Mesenchymal stem cell (in vitro differentiated cells and primary cell): Measurements from ENCODE around the gene PPP1R13B.

Source experiments
- DNase-seq: peaks from one replicate; pipeline ENCODE4 v3.0.0-alpha.2; 2013
- H2AFZ ChIP-seq: one replicate; pipeline ENCODE4 v1.6.1; 2013; ENCODE audit warnings: low read depth, mild to moderate bottlenecking, control low read depth, inconsistent platforms, low read length, moderate library complexity
- H2AK5ac ChIP-seq: 2 replicates; pipeline ENCODE4 v1.6.1; 2013; ENCODE audit warnings: low read length, moderate library complexity, mild to moderate bottlenecking, inconsistent platforms; ENCODE audit not compliant: severe bottlenecking
- H2BK120ac ChIP-seq: one replicate; pipeline ENCODE4 v1.6.1; 2013; ENCODE audit warnings: low read depth, mild to moderate bottlenecking, inconsistent platforms, low read length, moderate library complexity
- H2BK12ac ChIP-seq, 2 experiments: one replicate each; pipeline ENCODE4 v1.6.1; 2013; ENCODE audit warnings: inconsistent platforms in 2 of 2, low read length in 2 of 2, mild to moderate bottlenecking in 2 of 2, moderate library complexity in 2 of 2, control low read depth in 1 of 2
- H2BK15ac ChIP-seq: one replicate; pipeline ENCODE4 v1.6.1; 2013; ENCODE audit warnings: mild to moderate bottlenecking, low read depth, inconsistent platforms; ENCODE audit not compliant: poor library complexity, severe bottlenecking
- H2BK5ac ChIP-seq: 2 replicates; pipeline ENCODE4 v1.6.1; 2013; ENCODE audit warnings: low read depth, mild to moderate bottlenecking, low read length, control low read depth, inconsistent platforms; ENCODE audit not compliant: poor library complexity, severe bottlenecking
- H3K14ac ChIP-seq, 2 experiments: one replicate each; pipeline ENCODE4 v1.6.1; 2013; ENCODE audit warnings: inconsistent platforms in 2 of 2, low read length in 2 of 2, control low read depth in 1 of 2, mild to moderate bottlenecking in 1 of 2, moderate library complexity in 1 of 2
- H3K18ac ChIP-seq, 2 experiments: one replicate each; pipeline ENCODE4 v1.6.1; 2013; ENCODE audit warnings: inconsistent platforms in 2 of 2, low read length in 2 of 2, control low read depth in 1 of 2, low read depth in 1 of 2, mild to moderate bottlenecking in 1 of 2
- H3K23ac ChIP-seq, 2 experiments: one replicate each; pipeline ENCODE4 v1.6.1; 2013; ENCODE audit warnings: inconsistent platforms in 2 of 2, low read length in 2 of 2, mild to moderate bottlenecking in 2 of 2, moderate library complexity in 2 of 2, control low read depth in 1 of 2
- H3K27ac ChIP-seq: 2 replicates; pipeline ENCODE4 v1.5.1; 2013; ENCODE audit warnings: mild to moderate bottlenecking, moderate library complexity, low read length, control low read depth, inconsistent platforms; ENCODE audit not compliant: poor library complexity, severe bottlenecking
- H3K27me3 ChIP-seq, 2 experiments: 2 replicates each; pipeline versions ENCODE4 v1.6.1 to v1.7.0; 2013; ENCODE audit warnings: low read length in 2 of 2, mild to moderate bottlenecking in 2 of 2, moderate library complexity in 2 of 2, control low read depth in 1 of 2, inconsistent platforms in 1 of 2; ENCODE audit not compliant: control insufficient read depth in 1 of 2, insufficient read depth in 1 of 2
- H3K36me3 ChIP-seq, 2 experiments: 2 replicates each; pipeline versions ENCODE4 v1.6.1 to v1.7.0; 2013; ENCODE audit warnings: low read length in 2 of 2, control low read depth in 1 of 2, inconsistent platforms in 1 of 2, low read depth in 1 of 2, mild to moderate bottlenecking in 1 of 2; ENCODE audit not compliant: insufficient read depth in 2 of 2, control insufficient read depth in 1 of 2
- H3K4ac ChIP-seq, 2 experiments: one replicate each; pipeline ENCODE4 v1.6.1; 2013; ENCODE audit warnings: inconsistent platforms in 2 of 2, low read length in 2 of 2, mild to moderate bottlenecking in 2 of 2, moderate library complexity in 2 of 2, control low read depth in 1 of 2, low read depth in 1 of 2
- H3K4me1 ChIP-seq: 2 replicates; pipeline ENCODE4 v1.6.1; 2013; ENCODE audit warnings: low read depth, low read length, control low read depth; ENCODE audit not compliant: control insufficient read depth, insufficient read depth
- H3K4me2 ChIP-seq: 2 replicates; pipeline ENCODE4 v1.6.1; 2013; ENCODE audit warnings: low read length, mild to moderate bottlenecking, inconsistent platforms; ENCODE audit not compliant: poor library complexity, severe bottlenecking
- H3K4me3 ChIP-seq, 2 experiments: 2 replicates each; pipeline versions ENCODE4 v1.5.1 to v1.7.0; 2013; ENCODE audit warnings: low read length in 2 of 2, mild to moderate bottlenecking in 2 of 2, control low read depth in 1 of 2, low read depth in 1 of 2; ENCODE audit not compliant: insufficient read depth in 1 of 2
- H3K79me1 ChIP-seq: replicated peaks from 2 replicates; pipeline ENCODE4 v1.6.1; 2013; ENCODE audit warnings: mild to moderate bottlenecking, control low read depth, low read length, inconsistent platforms; ENCODE audit not compliant: poor library complexity, severe bottlenecking
- H3K9ac ChIP-seq: 2 replicates; pipeline ENCODE4 v1.7.0; 2013; ENCODE audit warnings: mild to moderate bottlenecking, low read length, moderate library complexity
- H3K9me3 ChIP-seq: 2 replicates; pipeline ENCODE4 v1.7.0; 2013; ENCODE audit warnings: mild to moderate bottlenecking, low read length; ENCODE audit not compliant: control insufficient read depth
- H4K8ac ChIP-seq: one replicate; pipeline ENCODE4 v1.6.1; 2013; ENCODE audit warnings: inconsistent platforms, mild to moderate bottlenecking, low read length, moderate library complexity
- H4K91ac ChIP-seq: one replicate; pipeline ENCODE4 v1.6.1; 2013; ENCODE audit warnings: mild to moderate bottlenecking, low read length, inconsistent platforms
- WGBS: methylation state at CpG from one replicate; pipeline ENCODE4 v1.1.7; 2013; ENCODE audit warnings: mixed read lengths; 5-methylcytosine and 5-hydroxymethylcytosine counted together

The PPP1R13B gene

GRCh38 chr14:103870144-103870876, 22.9 kb upstream of the PPP1R13B start:
- no peak overlapping the region for H2AFZ ChIP-seq
- 92% methylated on average over 7 of the region's 9 CpGs for WGBS
- no peak overlapping the region for H2BK5ac ChIP-seq

GRCh38 chr14:103869406-103870143, 22.2 kb upstream of the PPP1R13B start:
- H3K4me3 ChIP-seq: no peak overlapping the region
- no peak for DNase-seq
- no peak overlapping the region for H3K4ac ChIP-seq
- no peak overlapping the region for H3K23ac ChIP-seq
- H2BK12ac ChIP-seq: no peak overlapping the region
- H3K9ac ChIP-seq: no peak overlapping the region
- no peak overlapping the region for H4K8ac ChIP-seq
- no peak overlapping the region for H2BK5ac ChIP-seq
- 86% methylated on average over 14 of the region's 14 CpGs for WGBS
- no peaks in the 10 kb centered on the region for H3K79me1 ChIP-seq
- H3K36me3 ChIP-seq: no peaks in the 10 kb centered on the region
- H3K14ac ChIP-seq: no peak overlapping the region
- no peak overlapping the region for H2BK120ac ChIP-seq
- no peak overlapping the region for H2AFZ ChIP-seq
- no peak overlapping the region for H4K91ac ChIP-seq
- no peak overlapping the region for H3K4me2 ChIP-seq
- no peak overlapping the region for H3K27ac ChIP-seq
- no peak overlapping the region for H2AK5ac ChIP-seq
- no peak overlapping the region for H3K18ac ChIP-seq
- H3K4me1 ChIP-seq: peaks cover 9% of the 10 kb centered on the region
- peaks cover 0 to 3% of the 10 kb centered on the region in 2 experiments for H3K27me3 ChIP-seq
- H3K9me3 ChIP-seq: no peaks in the 10 kb centered on the region
- no peak overlapping the region for H2BK15ac ChIP-seq

More at GRCh38 chr14:103870144-103870876, 22.9 kb upstream of the PPP1R13B start:
- Histone ChIP-seq H3K27ac (no peak overlapping the region), H3K14ac (no peak overlapping the region), H2BK120ac (no peak overlapping the region), H3K27me3 (peaks cover 0 to 3% of the 10 kb centered on the region in 2 experiments), H2BK15ac (no peak overlapping the region), H3K9me3 (no peaks in the 10 kb centered on the region), H3K18ac (no peak overlapping the region), H3K4ac (no peak overlapping the region), H3K4me1 (peaks cover 9% of the 10 kb centered on the region), H2BK12ac (no peak overlapping the region), H3K36me3 (no peaks in the 10 kb centered on the region), H2AK5ac (no peak overlapping the region), H4K91ac (no peak overlapping the region), H4K8ac (no peak overlapping the region), H3K23ac (no peak overlapping the region), H3K79me1 (no peaks in the 10 kb centered on the region), H3K4me2 (no peak overlapping the region), H3K4me3 (no peak overlapping the region), H3K9ac (no peak overlapping the region)
- no peak for DNase-seq

- Histone ChIP-seq H4K8ac (no peak overlapping the region), H3K27ac (no peak overlapping the region), H3K23ac (no peak overlapping the region), H4K91ac (no peak overlapping the region), H3K4ac (no peak overlapping the region), H3K36me3 (no peaks in the 10 kb centered on the region), H2AFZ (no peak overlapping the region), H2AK5ac (no peak overlapping the region), H3K14ac (no peak overlapping the region), H3K4me3 (no peak overlapping the region), H3K9me3 (no peaks in the 10 kb centered on the region), H3K27me3 (peaks cover 0 to 3% of the 10 kb centered on the region in 2 experiments), H2BK120ac (no peak overlapping the region), H3K4me1 (peaks cover 7% of the 10 kb centered on the region), H3K9ac (no peak overlapping the region), H2BK5ac (no peak overlapping the region), H2BK12ac (no peak overlapping the region), H3K18ac (no peak overlapping the region), H3K4me2 (no peak overlapping the region), H2BK15ac (no peak overlapping the region), H3K79me1 (no peaks in the 10 kb centered on the region)
- DNase-seq: no peak
- 94% methylated on average over 10 of the region's 10 CpGs for WGBS
Measured at GRCh38 chr14:103868242-103868897, 21.0 kb upstream of the PPP1R13B start.

GRCh38 chr14:103867523-103867953, 20.2 kb upstream of the PPP1R13B start:
- DNase-seq: no peak
- no peak overlapping the region for H2AFZ ChIP-seq
- no peak overlapping the region for H3K9ac ChIP-seq
- no peak overlapping the region for H3K4ac ChIP-seq
- peaks cover 0 to 3% of the 10 kb centered on the region in 2 experiments for H3K27me3 ChIP-seq
- H3K79me1 ChIP-seq: no peaks in the 10 kb centered on the region
- H4K8ac ChIP-seq: no peak overlapping the region
- no peak overlapping the region for H3K4me3 ChIP-seq
- H3K4me2 ChIP-seq: no peak overlapping the region
- H2BK5ac ChIP-seq: no peak overlapping the region
- no peak overlapping the region for H2BK12ac ChIP-seq
- no peaks in the 10 kb centered on the region for H3K36me3 ChIP-seq
- H3K4me1 ChIP-seq: peaks cover 7% of the 10 kb centered on the region
- H4K91ac ChIP-seq: no peak overlapping the region
- no peak overlapping the region for H3K27ac ChIP-seq
- no peak overlapping the region for H2BK15ac ChIP-seq
- H3K9me3 ChIP-seq: no peaks in the 10 kb centered on the region
- no peak overlapping the region for H3K23ac ChIP-seq
- H3K14ac ChIP-seq: no peak overlapping the region
- no peak overlapping the region for H2BK120ac ChIP-seq
- 82% methylated on average over 10 of the region's 10 CpGs for WGBS
- H3K18ac ChIP-seq: no peak overlapping the region
- no peak overlapping the region for H2AK5ac ChIP-seq
